H1 (cell line): ENCODE results near the gene MPC1. TPM values are rescaled to one million over a fixed set of nuclear protein-coding genes. Genes with fewer than 3 reads are reported as not detected.

ENCODE experiments used
- CTCF ChIA-PET: fragments of 300-600 bp; sonication (Branson Sonifier 250); formaldehyde crosslinking; loops from one replicate; lab custom pipeline; 2021; ENCODE audit not compliant: partially characterized antibody; lab: Charles Lee
- POLR2A ChIA-PET: fragments of 300-600 bp; sonication (Branson Sonifier 250); formaldehyde crosslinking; loops from one replicate; lab custom pipeline; 2021; ENCODE audit warnings: inconsistent platforms; ENCODE audit not compliant: partially characterized antibody; lab: Charles Lee
- DNase-seq, 2 experiments: peaks; one replicate each; pipeline versions ENCODE4 v3.0.0 to v3.0.0-alpha.2; 2010 to 2022; ENCODE audit warnings: low spot score in 2 of 2, low read depth in 1 of 2, mixed read lengths in 1 of 2
- FAIRE-seq: peaks from 2 replicates; lab custom pipeline; 2011; peaks lifted over from hg19 to GRCh38; lab: Jason Lieb, UNC
- H2AFZ ChIP-seq: 2 replicates; pipeline ENCODE4 v1.8.1; 2012; ENCODE audit warnings: low read length, inconsistent platforms
- H2AK5ac ChIP-seq: 2 replicates; pipeline ENCODE4 v1.6.1; 2013; ENCODE audit warnings: low read depth, low read length
- H2BK120ac ChIP-seq: replicated peaks from 2 replicates; pipeline ENCODE3; 2013; ENCODE audit warnings: low read depth, low read length, inconsistent platforms
- H2BK12ac ChIP-seq: 2 replicates; pipeline ENCODE4 v1.6.1; 2013; ENCODE audit warnings: low read depth, low read length
- H2BK15ac ChIP-seq: 2 replicates; pipeline ENCODE4 v1.6.1; 2013; ENCODE audit warnings: low read length
- H2BK20ac ChIP-seq: 2 replicates; pipeline ENCODE4 v1.6.1; 2013; ENCODE audit warnings: low read length
- H2BK5ac ChIP-seq: 2 replicates; pipeline ENCODE4 v1.6.1; 2013; ENCODE audit warnings: low read depth, low read length
- H3K14ac ChIP-seq: 2 replicates; pipeline ENCODE4 v1.6.1; 2013; ENCODE audit warnings: inconsistent platforms; ENCODE audit not compliant: insufficient read length
- H3K18ac ChIP-seq: 2 replicates; pipeline ENCODE4 v1.6.1; 2013; ENCODE audit warnings: low read length; ENCODE audit errors: extremely low read depth
- H3K23ac ChIP-seq: 2 replicates; pipeline ENCODE4 v1.6.1; 2013; ENCODE audit warnings: inconsistent platforms; ENCODE audit not compliant: insufficient read length
- H3K23me2 ChIP-seq: 2 replicates; pipeline ENCODE4 v1.6.1; 2013; ENCODE audit warnings: low read depth, low read length
- H3K27ac ChIP-seq: 2 replicates; pipeline ENCODE4 v1.6.1; 2011; ENCODE audit warnings: low read depth, low read length, inconsistent platforms
- H3K27me3 ChIP-seq, 4 experiments: replicated peaks in 1 of 4; 1 replicate in 1 of 4; 2 replicates in 3 of 4; pipeline versions ENCODE4 v1.6.1 to v1.8.1; 2011 to 2013; ENCODE audit warnings: low read length in 3 of 4, mild to moderate bottlenecking in 3 of 4, inconsistent platforms in 2 of 4, mixed read lengths in 2 of 4, moderate library complexity in 1 of 4; ENCODE audit not compliant: control insufficient read depth in 3 of 4, insufficient read depth in 3 of 4; ENCODE audit errors: extremely low read depth in 1 of 4
- H3K36me3 ChIP-seq, 4 experiments: 2 replicates each; pipeline versions ENCODE4 v1.6.1 to v1.8.1; 2011 to 2013; ENCODE audit warnings: mild to moderate bottlenecking in 4 of 4, low read length in 3 of 4, moderate library complexity in 2 of 4, control low read depth in 1 of 4, inconsistent platforms in 1 of 4; ENCODE audit not compliant: insufficient read depth in 4 of 4, control insufficient read depth in 2 of 4
- H3K4ac ChIP-seq: replicated peaks from 2 replicates; pipeline ENCODE3; 2013; ENCODE audit warnings: low read length, low read depth, mixed read lengths, inconsistent platforms; ENCODE audit not compliant: insufficient read length
- H3K4me1 ChIP-seq, 4 experiments: replicated peaks in 1 of 4; 1 replicate in 1 of 4; 2 replicates in 3 of 4; pipeline versions ENCODE4 v1.6.1 to v1.8.1; 2011 to 2013; ENCODE audit warnings: low read length in 3 of 4, inconsistent platforms in 2 of 4, mixed read lengths in 1 of 4; ENCODE audit not compliant: insufficient read depth in 4 of 4, control insufficient read depth in 3 of 4
- H3K4me2 ChIP-seq, 2 experiments: 2 replicates each; pipeline versions ENCODE4 v1.6.1 to v1.8.1; 2011 to 2013; ENCODE audit warnings: low read depth in 2 of 2, low read length in 2 of 2, control low read depth in 1 of 2, inconsistent platforms in 1 of 2, mild to moderate bottlenecking in 1 of 2; ENCODE audit not compliant: insufficient read depth in 1 of 2
- H3K4me3 ChIP-seq, 4 experiments: fragments of 200-600, 300-600 bp in 1 of 4; sonication (generic), shearing (Covaris generic), sonication (Bioruptor Twin) in 1 of 4; 2 replicates each; pipeline versions ENCODE4 v1.5.1 to v1.8.1; 2011 to 2016; ENCODE audit warnings: low read length in 4 of 4, low read depth in 3 of 4, control low read depth in 2 of 4, inconsistent platforms in 2 of 4, mild to moderate bottlenecking in 2 of 4, mixed read lengths in 1 of 4, moderate library complexity in 1 of 4; ENCODE audit not compliant: insufficient read depth in 2 of 4; ENCODE audit errors: extremely low read depth in 1 of 4
- H3K56ac ChIP-seq: replicated peaks from 2 replicates; pipeline ENCODE3; 2013; ENCODE audit warnings: low read depth, mild to moderate bottlenecking, mixed read lengths, low read length, inconsistent platforms; ENCODE audit not compliant: insufficient read length
- H3K79me1 ChIP-seq: 2 replicates; pipeline ENCODE4 v1.6.1; 2013; ENCODE audit warnings: low read depth, low read length, control low read depth
- H3K79me2 ChIP-seq, 2 experiments: 2 replicates each; pipeline versions ENCODE4 v1.6.1 to v1.8.1; 2012 to 2013; ENCODE audit warnings: low read length in 2 of 2, mild to moderate bottlenecking in 2 of 2, inconsistent platforms in 1 of 2; ENCODE audit not compliant: insufficient read depth in 2 of 2, control insufficient read depth in 1 of 2
- H3K9ac ChIP-seq, 4 experiments: replicated peaks in 1 of 4; 1 replicate in 1 of 4; 2 replicates in 3 of 4; pipeline versions ENCODE4 v1.6.1 to v1.8.1; 2011 to 2013; ENCODE audit warnings: low read depth in 3 of 4, low read length in 3 of 4, control low read depth in 2 of 4, mild to moderate bottlenecking in 2 of 4, moderate library complexity in 2 of 4, inconsistent platforms in 1 of 4; ENCODE audit errors: extremely low read depth in 1 of 4
- H3K9me3 ChIP-seq, 2 experiments: 2 replicates each; pipeline versions ENCODE4 v1.6.1 to v1.8.1; 2012 to 2013; ENCODE audit warnings: mild to moderate bottlenecking in 2 of 2, moderate library complexity in 2 of 2, control low read depth in 1 of 2, inconsistent platforms in 1 of 2, low read depth in 1 of 2, low read length in 1 of 2, mixed read lengths in 1 of 2; ENCODE audit not compliant: insufficient read depth in 2 of 2
- H4K20me1 ChIP-seq, 2 experiments: replicated peaks in 1 of 2; 2 replicates each; pipeline versions ENCODE3 to v1.8.1; 2011 to 2013; ENCODE audit warnings: inconsistent platforms in 2 of 2, low read length in 2 of 2, mild to moderate bottlenecking in 1 of 2; ENCODE audit not compliant: insufficient read depth in 2 of 2, control insufficient read depth in 1 of 2
- H4K5ac ChIP-seq: 2 replicates; pipeline ENCODE4 v1.6.1; 2013; ENCODE audit warnings: low read length, low read depth, mixed read lengths, inconsistent platforms; ENCODE audit not compliant: insufficient read length
- H4K8ac ChIP-seq: 2 replicates; pipeline ENCODE4 v1.8.0; 2013; ENCODE audit warnings: mild to moderate bottlenecking, moderate library complexity, low read length, inconsistent platforms; ENCODE audit not compliant: insufficient read depth; ENCODE audit errors: extremely low read depth
- H4K91ac ChIP-seq: replicated peaks from 2 replicates; pipeline ENCODE3; 2013; ENCODE audit warnings: low read length, mixed read lengths, inconsistent platforms; ENCODE audit not compliant: insufficient read length
- BRCA1 ChIP-seq: IDR thresholded peaks from 2 replicates; pipeline ENCODE4 v1.6.1; 2012; ENCODE audit warnings: low read depth, low read length, improper control_type of control experiment
- CTCF ChIP-seq, 3 experiments: IDR thresholded peaks; 1 replicate in 2 of 3; 2 replicates in 1 of 3; pipeline versions ENCODE4 v1.5.1 to v1.6.1; 2011; ENCODE audit warnings: low read length in 3 of 3, mild to moderate bottlenecking in 3 of 3, inconsistent platforms in 2 of 3, low read depth in 1 of 3, moderate library complexity in 1 of 3; ENCODE audit not compliant: insufficient read depth in 1 of 3; ENCODE audit errors: control extremely low read depth in 1 of 3
- JUND ChIP-seq: IDR thresholded peaks from 2 replicates; pipeline ENCODE4 v1.6.1; 2011; ENCODE audit warnings: mild to moderate bottlenecking, improper control_type of control experiment, low read length
- KDM4A ChIP-seq: IDR thresholded peaks from one replicate; pipeline ENCODE4 v1.7.1; 2012; ENCODE audit warnings: low read depth, mild to moderate bottlenecking, moderate library complexity, low read length, inconsistent platforms; ENCODE audit not compliant: severe bottlenecking
- NRF1 ChIP-seq: IDR thresholded peaks from 2 replicates; pipeline ENCODE4 v1.6.1; 2011; ENCODE audit warnings: mild to moderate bottlenecking, low read depth, low read length, improper control_type of control experiment
- POLR2A ChIP-seq, 2 experiments: IDR thresholded peaks; 1 replicate in 1 of 2; 2 replicates in 1 of 2; pipeline ENCODE4 v1.6.1; 2011; ENCODE audit warnings: low read depth in 2 of 2, low read length in 2 of 2, mild to moderate bottlenecking in 2 of 2; ENCODE audit errors: control extremely low read depth in 1 of 2
- SIRT6 ChIP-seq: IDR thresholded peaks from one replicate; pipeline ENCODE4 v1.7.1; 2012; ENCODE audit warnings: low read length, inconsistent platforms
- SRF ChIP-seq: IDR thresholded peaks from 2 replicates; pipeline ENCODE4 v1.6.1; 2011; ENCODE audit warnings: mild to moderate bottlenecking, low read depth, low read length, moderate library complexity
- TAF7 ChIP-seq: optimal IDR thresholded peaks from 2 replicates; pipeline ENCODE3; 2011; ENCODE audit warnings: low read depth, mild to moderate bottlenecking, inconsistent platforms, low read length, moderate library complexity, borderline replicate concordance
- WGBS, 2 experiments: shearing (Covaris generic) in 1 of 2; methylation state at CpG; one replicate each; pipeline versions ENCODE4 v1.1.6 to v1.1.7; 2013 to 2015; ENCODE audit warnings: low lambda C conversion rate in 2 of 2, mixed read lengths in 2 of 2, inconsistent platforms in 1 of 2, low coverage in 1 of 2, missing lambda C conversion rate in 1 of 2; ENCODE audit not compliant: insufficient replicate concordance in 2 of 2, insufficient coverage in 1 of 2, insufficient read length in 1 of 2; ENCODE audit errors: extremely low coverage in 1 of 2, missing lambda C conversion rate in 1 of 2; 5-methylcytosine and 5-hydroxymethylcytosine counted together
- polyA plus RNA-seq, 7 experiments: library from polyadenylated mRNA; depleted of rRNA in 3 of 7; stranded (reverse) in 5 of 7; unstranded in 2 of 7; fragments of >200 nt in 5 of 7; fragments of 200-250 nt in 2 of 7; gene quantifications; 1 replicate in 5 of 7; 2 replicates in 1 of 7; 4 replicates in 1 of 7; pipeline versions ENCODE4 v1.2.1 to v1.2.3, GENCODE V29; 2011 to 2013; ENCODE audit warnings: missing spikeins in 2 of 7, mixed read lengths in 2 of 7
- total RNA-seq: library from RNA; stranded (reverse); fragmentation: NEBNext Ultra II Directional; extraction: Animal tissue kit (Norgen Biotek cat#: 25700); gene quantifications from 2 replicates; pipeline ENCODE4 v1.2.1, GENCODE V29; 2021
- TF ChIP-seq, protein P1 (sequence below): IDR thresholded peaks from 2 replicates; pipeline ENCODE4 v1.6.1; 2012; ENCODE audit warnings: inconsistent platforms

Gene MPC1
- total and polyA plus RNA-seq, 2 of the 8 experiments (the other 6 are each of a cell fraction or from before 2014, with no cell fraction given), result 10.2 to 12.6 TPM

GRCh38 chr6:166411721-166412151 lies 29.0 kb upstream of the MPC1 start:
- ChIA-PET POLR2A (interaction anchor here (1.1 kb wide), 1 partner anchor 83 kb away, joined by 3 read pairs; no protein-coding TSS in a partner anchor), CTCF (interaction anchor here (1.1 to 2.0 kb wide), 2 partner anchors 48 to 102 kb away, joined by 3 to 6 read pairs; no protein-coding TSS in a partner anchor)
- Histone ChIP-seq H3K4me1 (peaks cover 0 to 3% (median 0%) of the 10 kb centered on the region in 4 experiments; a peak in 2 of 7 replicates), H3K56ac (no peak overlapping the region), H2BK120ac (no peak overlapping the region), H3K23me2 (peaks cover 12% of the 10 kb centered on the region; the same call in 1 of the 2 replicates), H3K9me3 (no peaks in the 10 kb centered on the region), H4K5ac (no peak overlapping the region), H4K8ac (no peak overlapping the region), H3K9ac (no peak overlapping the region), H2BK15ac (no peak overlapping the region), H3K4ac (no peak overlapping the region), H3K4me3 (no peak overlapping the region), H2BK5ac (no peak overlapping the region), H3K79me1 (no peaks in the 10 kb centered on the region; the same call in 1 of the 2 replicates), H2BK20ac (no peak overlapping the region), H3K4me2 (no peak overlapping the region), H4K20me1 (peaks cover 0 to 8% of the 10 kb centered on the region in 2 experiments), H2BK12ac (no peak overlapping the region), H3K79me2 (no peaks in the 10 kb centered on the region), H3K27me3 (no peaks in the 10 kb centered on the region), H4K91ac (no peak overlapping the region), H2AK5ac (no peak overlapping the region), H2AFZ (no peak overlapping the region), H3K18ac (no peak overlapping the region), H3K36me3 (peaks cover 0 to 3% (median 0%) of the 10 kb centered on the region in 4 experiments; a peak in 2 of 8 replicates), H3K27ac (no peak overlapping the region), H3K14ac (no peak overlapping the region), H3K23ac (no peak overlapping the region)
- 99% methylated on average over 12 of the region's 12 CpGs; no CpG with 5 or more reads in 1 of the 2 experiments for WGBS, 2 experiments
- TF ChIP-seq NRF1 (no peak), KDM4A (no peak), BRCA1 (no peak), POLR2A (IDR thresholded peaks at IDR 0.05; ENCODE audit: control extremely low read depth in 1 of 2, low read depth in 2 of 2, low read length in 2 of 2) (no peak), TAF7 (no peak), CTCF (IDR thresholded peaks at IDR 0.05; ENCODE audit: control extremely low read depth in 1 of 3, insufficient read depth in 1 of 3, low read depth in 1 of 3, low read length in 3 of 3) (no peak), SIRT6 (no peak), JUND (no peak), SRF (no peak)
- TF ChIP-seq, protein P1, sequence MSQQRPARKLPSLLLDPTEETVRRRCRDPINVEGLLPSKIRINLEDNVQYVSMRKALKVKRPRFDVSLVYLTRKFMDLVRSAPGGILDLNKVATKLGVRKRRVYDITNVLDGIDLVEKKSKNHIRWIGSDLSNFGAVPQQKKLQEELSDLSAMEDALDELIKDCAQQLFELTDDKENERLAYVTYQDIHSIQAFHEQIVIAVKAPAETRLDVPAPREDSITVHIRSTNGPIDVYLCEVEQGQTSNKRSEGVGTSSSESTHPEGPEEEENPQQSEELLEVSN, result no peak
- no peak for FAIRE-seq
- DNase-seq, result no peak
